Liver (tissue), 9 donors: ENCODE results near the gene TSKS. TPM values are rescaled to one million over a fixed set of nuclear protein-coding genes. Genes with fewer than 3 reads are reported as not detected.
A peak's percentile ranks its signal among the peaks of the same experiment; 100 is the strongest.

ENCODE experiments used
- DNase-seq: peaks from one replicate; pipeline ENCODE4 v3.0.0-alpha.2; 2017; ENCODE audit warnings: low spot score
- H3K27ac ChIP-seq, 2 donors: one replicate each; pipeline ENCODE4 v1.7.0; 2013; ENCODE audit warnings: inconsistent platforms in 2 of 2, low read length in 2 of 2, control low read depth in 1 of 2, low read depth in 1 of 2, mild to moderate bottlenecking in 1 of 2
- H3K27me3 ChIP-seq, 4 donors: one replicate each; pipeline versions ENCODE4 v1.6.1 to v1.7.0; 2013; ENCODE audit warnings: low read length in 3 of 4, inconsistent platforms in 1 of 4, mild to moderate bottlenecking in 1 of 4, moderate library complexity in 1 of 4; ENCODE audit not compliant: control insufficient read depth in 4 of 4, insufficient read depth in 4 of 4
- H3K36me3 ChIP-seq, 4 donors: one replicate each; pipeline versions ENCODE4 v1.6.1 to v1.7.0; 2013; ENCODE audit warnings: low read length in 3 of 4, mild to moderate bottlenecking in 3 of 4, low read depth in 1 of 4, moderate library complexity in 1 of 4; ENCODE audit not compliant: control insufficient read depth in 4 of 4, insufficient read depth in 3 of 4
- H3K4me1 ChIP-seq, 4 donors: one replicate each; pipeline versions ENCODE4 v1.6.1 to v1.7.0; 2013; ENCODE audit warnings: low read length in 3 of 4, mild to moderate bottlenecking in 3 of 4, moderate library complexity in 1 of 4; ENCODE audit not compliant: control insufficient read depth in 4 of 4, insufficient read depth in 4 of 4
- H3K4me3 ChIP-seq, 3 donors: one replicate each; pipeline versions ENCODE4 v1.6.1 to v1.7.0; 2013; ENCODE audit warnings: low read length in 3 of 3, control low read depth in 1 of 3, low read depth in 1 of 3, mild to moderate bottlenecking in 1 of 3
- H3K9ac ChIP-seq, 2 donors: one replicate each; pipeline ENCODE4 v1.7.0; 2013; ENCODE audit warnings: low read length in 2 of 2, mild to moderate bottlenecking in 2 of 2, moderate library complexity in 2 of 2, control low read depth in 1 of 2, low read depth in 1 of 2
- H3K9me3 ChIP-seq, 4 donors: one replicate each; pipeline versions ENCODE4 v1.6.1 to v1.7.0; 2013; ENCODE audit warnings: low read length in 3 of 4; ENCODE audit not compliant: control insufficient read depth in 4 of 4
- ATF3 ChIP-seq: IDR thresholded peaks from 2 replicates; pipeline ENCODE4 v1.6.1; 2016; ENCODE audit warnings: antibody characterized with exemption
- CTCF ChIP-seq: fragments of 150-350 bp; IDR thresholded peaks from 2 replicates; pipeline ENCODE4 v1.5.1; 2017; ENCODE audit warnings: improper control_type of control experiment, low read depth, low read length; ENCODE audit not compliant: missing input control
- EGR1 ChIP-seq, 2 donors: IDR thresholded peaks; 2 replicates each; pipeline ENCODE4 v1.6.1; 2016 to 2018; ENCODE audit warnings: antibody characterized with exemption in 2 of 2, low read depth in 2 of 2
- FOXA1 ChIP-seq: IDR thresholded peaks from 2 replicates; pipeline ENCODE4 v1.6.1; 2016; ENCODE audit warnings: antibody characterized with exemption
- FOXA2 ChIP-seq: IDR thresholded peaks from 2 replicates; pipeline ENCODE4 v1.6.1; 2016; ENCODE audit warnings: antibody characterized with exemption
- GABPA ChIP-seq, 2 donors: IDR thresholded peaks in 1 of 2; conservative IDR thresholded peaks in 1 of 2; 2 replicates each; pipeline ENCODE4 v1.6.1; 2016; ENCODE audit warnings: antibody characterized with exemption in 2 of 2, mild to moderate bottlenecking in 1 of 2, moderate library complexity in 1 of 2
- HNF4A ChIP-seq, 2 donors: conservative IDR thresholded peaks; 2 replicates each; pipeline ENCODE4 v1.6.1; 2016; ENCODE audit warnings: antibody characterized with exemption in 2 of 2, mild to moderate bottlenecking in 2 of 2
- HNF4G ChIP-seq: IDR thresholded peaks from 2 replicates; pipeline ENCODE4 v1.6.1; 2016; ENCODE audit warnings: antibody characterized with exemption
- JUND ChIP-seq, 2 donors: IDR thresholded peaks; 2 replicates each; pipeline ENCODE4 v1.6.1; 2016; ENCODE audit warnings: antibody characterized with exemption in 2 of 2
- RAD21 ChIP-seq, 2 donors: IDR thresholded peaks; 2 replicates each; pipeline ENCODE4 v1.6.1; 2016; ENCODE audit warnings: antibody characterized with exemption in 2 of 2, mild to moderate bottlenecking in 2 of 2
- REST ChIP-seq: IDR thresholded peaks from 2 replicates; pipeline ENCODE4 v1.6.1; 2016; ENCODE audit warnings: antibody characterized with exemption, mild to moderate bottlenecking
- RXRA ChIP-seq, 2 donors: IDR thresholded peaks; 2 replicates each; pipeline ENCODE4 v1.6.1; 2017 to 2018; ENCODE audit warnings: antibody characterized with exemption in 2 of 2, mild to moderate bottlenecking in 1 of 2
- SP1 ChIP-seq: IDR thresholded peaks from 2 replicates; pipeline ENCODE4 v1.6.1; 2018; ENCODE audit warnings: antibody characterized with exemption, mild to moderate bottlenecking
- TAF1 ChIP-seq: conservative IDR thresholded peaks from 2 replicates; pipeline ENCODE4 v1.6.1; 2016; ENCODE audit warnings: antibody characterized with exemption, mild to moderate bottlenecking
- YY1 ChIP-seq: IDR thresholded peaks from 2 replicates; pipeline ENCODE4 v1.6.1; 2016; ENCODE audit warnings: antibody characterized with exemption, mild to moderate bottlenecking
- ZBTB33 ChIP-seq: IDR thresholded peaks from 2 replicates; pipeline ENCODE4 v1.6.1; 2016; ENCODE audit warnings: antibody characterized with exemption
- WGBS: extraction: QIAGEN DNeasy Blood & Tissue Kit; methylation state at CpG from one replicate; pipeline ENCODE4 v1.1.7; 2013; 5-methylcytosine and 5-hydroxymethylcytosine counted together
- polyA plus RNA-seq, 2 donors: library from polyadenylated mRNA; stranded (reverse) in 1 of 2; unstranded in 1 of 2; fragments of 200-250 nt in 1 of 2; fragments of >200 nt in 1 of 2; fragmentation: Nextera tagmentation in 1 of 2; extraction: Ambion mirVana in 1 of 2; gene quantifications; one replicate each; pipeline versions ENCODE4 v1.2.1 to v1.2.3, GENCODE V29; 2013 to 2015
- total RNA-seq, 2 donors: library from RNA; depleted of rRNA; stranded (reverse); fragments of >200 nt; gene quantifications; one replicate each; pipeline ENCODE4 v1.2.3, GENCODE V29; 2014
- donor health status: healthy.
- donor health status: healthy.
- donor health status: healthy.
- donor health status: healthy.
- donor health status: healthy.

TSKS gene
- total and polyA plus RNA-seq, 4 donors, result 0.07 to 0.61 (median 0.08) TPM; not detected in 1

DNA sequence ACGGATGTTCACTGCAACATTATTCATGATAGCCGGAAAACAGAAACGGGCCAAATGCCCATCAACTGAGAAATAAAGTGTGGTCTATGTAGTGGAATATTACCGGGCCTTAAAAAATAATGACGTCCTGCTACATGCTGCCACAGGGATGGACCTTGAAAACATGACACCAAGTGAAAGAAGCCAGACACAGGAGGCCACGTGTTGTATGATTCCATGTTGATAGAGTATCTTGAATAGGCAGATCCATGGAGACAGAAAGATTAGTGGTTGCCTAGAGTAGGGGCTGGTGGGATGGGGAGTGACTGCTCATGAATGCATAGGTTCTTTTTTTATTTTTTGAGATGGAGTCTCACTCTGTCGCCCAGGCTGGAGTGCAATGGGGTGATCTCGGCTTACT is 7.4 kb upstream of the TSKS start:
- WGBS, result 95% methylated on average over 8 of the region's 8 CpGs
- TF ChIP-seq SP1 (no peak), YY1 (no peak), CTCF (no peak), REST (no peak), GABPA (IDR thresholded peaks at IDR 0.05 in 1 of 2, conservative IDR thresholded peaks at IDR 0.05 in 1 of 2) (no peak), RXRA (IDR thresholded peaks at IDR 0.05) (no peak)

DNA sequence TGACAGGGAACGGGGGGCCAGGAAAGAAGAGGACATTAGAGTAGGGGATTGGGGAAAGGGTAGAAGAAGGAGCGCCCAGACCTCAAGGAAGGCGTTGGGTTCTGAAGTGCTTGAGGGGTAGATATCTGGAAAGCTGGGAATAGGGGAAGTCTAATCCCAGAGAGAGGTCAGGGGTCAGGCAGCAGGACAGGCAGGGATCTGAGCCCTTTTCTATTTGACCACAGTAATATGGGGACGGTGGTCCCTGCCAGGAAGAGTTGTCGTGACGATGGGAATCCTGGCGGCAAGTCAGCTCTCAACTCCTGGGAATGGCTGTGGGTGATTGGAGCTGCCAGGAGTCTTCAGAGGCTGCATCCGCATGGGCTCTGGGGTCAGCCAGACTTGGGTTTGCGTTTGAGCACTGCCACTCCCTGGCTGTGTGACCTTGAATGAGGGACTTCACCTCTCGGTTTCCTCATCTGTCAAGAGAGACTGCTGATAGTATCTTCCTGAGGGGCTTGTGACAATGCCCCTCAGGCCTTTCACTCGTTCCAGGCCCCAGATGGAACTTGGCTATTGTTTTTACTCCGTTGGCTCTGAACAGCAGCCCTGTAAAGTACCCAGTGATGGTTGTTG is 5.0 kb upstream of the TSKS start:
- DNase-seq, result no peak
- Histone ChIP-seq H3K9me3 (no peaks in the 10 kb centered on the region), H3K27ac (peak overlapping the region in 1 of 2 donors; percentile 73), H3K4me3 (peak overlapping the region in 2 of 3 donors; percentile 88 to 96), H3K36me3 (no peaks in the 10 kb centered on the region), H3K9ac (peak overlapping the region in 1 of 2 donors; percentile 95), H3K27me3 (no peaks in the 10 kb centered on the region), H3K4me1 (peaks cover 2 to 28% (median 22%) of the 10 kb centered on the region in 4 donors)
- TF ChIP-seq RAD21 (IDR thresholded peaks at IDR 0.05), result no peak
- no peak for TF ChIP-seq HNF4G
- TF ChIP-seq TAF1, result no peak
- TF ChIP-seq YY1, result no peak
- no peak for TF ChIP-seq GABPA (IDR thresholded peaks at IDR 0.05 in 1 of 2, conservative IDR thresholded peaks at IDR 0.05 in 1 of 2)
- no peak for TF ChIP-seq EGR1 (IDR thresholded peaks at IDR 0.05; ENCODE audit: low read depth in 2 of 2)
- TF ChIP-seq HNF4A (conservative IDR thresholded peaks at IDR 0.05), result no peak
- TF ChIP-seq CTCF, result no peak
- TF ChIP-seq ZBTB33, result no peak
- no peak for TF ChIP-seq SP1
- TF ChIP-seq RXRA (IDR thresholded peaks at IDR 0.05), result no peak
- TF ChIP-seq ATF3, result no peak
- TF ChIP-seq JUND (IDR thresholded peaks at IDR 0.05), result no peak
- TF ChIP-seq FOXA1, result no peak
- no peak for TF ChIP-seq REST
- no peak for TF ChIP-seq FOXA2
- WGBS, result 64% methylated on average over 12 of the region's 12 CpGs

More for the DNA sequence above, 7.4 kb upstream of the TSKS start:
- H3K27ac ChIP-seq, result no peak overlapping the region
- no peak overlapping the region for H3K9ac ChIP-seq
- no peaks in the 10 kb centered on the region for H3K27me3 ChIP-seq
- peaks cover 2 to 25% (median 20%) of the 10 kb centered on the region in 4 donors for H3K4me1 ChIP-seq
- no peak overlapping the region for H3K4me3 ChIP-seq
- no peaks in the 10 kb centered on the region for H3K9me3 ChIP-seq
- H3K36me3 ChIP-seq, result no peaks in the 10 kb centered on the region
- no peak for DNase-seq
